Astrocyte (in vitro differentiated cells and primary cell): Measurements from ENCODE around the gene FBXO22. TPM values are rescaled to one million over a fixed set of nuclear protein-coding genes. Genes with fewer than 3 reads are reported as not detected.
A peak's percentile ranks its signal among the peaks of the same experiment; 100 is the strongest.
"Not testable (repeated sequence)": the region's sequence is repeated elsewhere in the genome, so short reads cannot be mapped to it uniquely, and the experiment has no call there.

ENCODE experiments used
- DNase-seq: peaks from one replicate; pipeline ENCODE4 v3.0.0-alpha.2; 2010; ENCODE audit warnings: low read depth
- FAIRE-seq: peaks from 2 replicates; lab custom pipeline; 2011; peaks lifted over from hg19 to GRCh38; lab: Jason Lieb, UNC
- H2AFZ ChIP-seq: 2 replicates; pipeline ENCODE4 v1.6.0; 2012; ENCODE audit warnings: low read depth, low read length, inconsistent platforms
- H3K27ac ChIP-seq: 2 replicates; pipeline ENCODE4 v1.5.1; 2011; ENCODE audit warnings: low read depth, low read length, inconsistent platforms
- H3K27me3 ChIP-seq: 2 replicates; pipeline ENCODE4 v1.6.0; 2011; ENCODE audit warnings: low read length, inconsistent platforms; ENCODE audit not compliant: insufficient read depth
- H3K36me3 ChIP-seq: 2 replicates; pipeline ENCODE4 v1.5.1; 2011; ENCODE audit warnings: low read length, inconsistent platforms; ENCODE audit not compliant: insufficient read depth
- H3K4me1 ChIP-seq: 2 replicates; pipeline ENCODE4 v1.5.1; 2011; ENCODE audit warnings: low read length, inconsistent platforms; ENCODE audit not compliant: insufficient read depth
- H3K4me2 ChIP-seq: 2 replicates; pipeline ENCODE4 v1.6.0; 2012; ENCODE audit warnings: low read length, inconsistent platforms
- H3K4me3 ChIP-seq: 2 replicates; pipeline ENCODE4 v1.5.1; 2011; ENCODE audit warnings: low read depth, mild to moderate bottlenecking, low read length, inconsistent platforms; ENCODE audit not compliant: insufficient read depth
- H3K79me2 ChIP-seq: 2 replicates; pipeline ENCODE4 v1.6.0; 2012; ENCODE audit warnings: mild to moderate bottlenecking, low read length, inconsistent platforms; ENCODE audit not compliant: insufficient read depth
- H3K9ac ChIP-seq: 2 replicates; pipeline ENCODE4 v1.6.0; 2012; ENCODE audit warnings: mild to moderate bottlenecking, low read length, inconsistent platforms
- H3K9me3 ChIP-seq: 2 replicates; pipeline ENCODE4 v1.5.1; 2012; ENCODE audit warnings: low read depth, mild to moderate bottlenecking, low read length, inconsistent platforms; ENCODE audit not compliant: insufficient read depth
- H4K20me1 ChIP-seq: 2 replicates; pipeline ENCODE4 v1.6.0; 2012; ENCODE audit warnings: low read length, inconsistent platforms; ENCODE audit not compliant: insufficient read depth
- H3K27ac Mint-ChIP-seq: one replicate; pipeline ENCODE4 v1.8.0; 2021; ENCODE audit warnings: mild to moderate bottlenecking, mixed read lengths; ENCODE audit not compliant: unreplicated experiment
- H3K27me3 Mint-ChIP-seq: one replicate; pipeline ENCODE4 v1.8.0; 2021; ENCODE audit warnings: low read depth, mixed read lengths; ENCODE audit not compliant: unreplicated experiment
- H3K36me3 Mint-ChIP-seq: one replicate; pipeline ENCODE4 v1.8.0; 2021; ENCODE audit warnings: low read depth, mixed read lengths; ENCODE audit not compliant: unreplicated experiment
- H3K4me1 Mint-ChIP-seq: one replicate; pipeline ENCODE4 v1.8.0; 2021; ENCODE audit warnings: low read depth, mixed read lengths; ENCODE audit not compliant: unreplicated experiment
- H3K4me3 Mint-ChIP-seq: one replicate; pipeline ENCODE4 v1.8.0; 2021; ENCODE audit warnings: mild to moderate bottlenecking, moderate library complexity, mixed read lengths; ENCODE audit not compliant: unreplicated experiment
- H3K9me3 Mint-ChIP-seq: one replicate; pipeline ENCODE4 v1.8.0; 2021; ENCODE audit warnings: mild to moderate bottlenecking, mixed read lengths; ENCODE audit not compliant: unreplicated experiment
- EZH2 ChIP-seq: IDR thresholded peaks from 2 replicates; pipeline ENCODE4 v1.6.1; 2012; ENCODE audit warnings: mild to moderate bottlenecking, low read length, inconsistent platforms; ENCODE audit not compliant: insufficient read depth
- total RNA-seq: library from RNA; stranded (reverse); gene quantifications from 2 replicates; pipeline ENCODE4 v1.2.1, GENCODE V29; 2021
- TF ChIP-seq, protein P1 (sequence below): IDR thresholded peaks from 2 replicates; pipeline ENCODE4 v1.5.1; 2011; ENCODE audit warnings: low read depth, mild to moderate bottlenecking, inconsistent platforms, low read length, moderate library complexity; ENCODE audit not compliant: insufficient read depth

The FBXO22 gene
- total RNA-seq, 1 donor from 2014 or later: 69.1 TPM

DNA sequence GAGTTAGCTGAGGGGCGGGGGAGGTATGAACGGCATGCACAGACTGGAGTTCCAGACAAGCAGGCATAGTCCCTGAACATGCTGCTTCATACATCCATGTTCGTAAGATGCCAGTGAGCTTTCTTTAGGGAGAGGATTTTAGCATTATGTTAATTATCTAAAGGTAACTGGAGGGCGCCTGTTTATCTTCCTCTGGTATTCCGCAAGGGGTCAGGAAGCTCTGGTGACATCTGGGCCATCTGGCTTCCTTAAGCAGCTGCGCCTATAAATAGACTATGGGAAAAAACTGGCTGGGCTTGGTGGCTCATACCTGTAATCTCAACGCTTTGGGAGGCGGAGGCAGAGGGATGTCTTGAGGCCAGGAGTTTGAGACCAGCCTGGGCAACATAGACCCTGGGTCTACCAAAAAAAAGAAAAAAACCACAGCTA lies 1.5 kb upstream of the FBXO22 start:
- H3K27ac Mint-ChIP-seq: peak overlapping the region; percentile 76
- peaks cover 11% of the 10 kb centered on the region for H3K36me3 Mint-ChIP-seq
- H3K9ac ChIP-seq: no peak overlapping the region
- H3K27me3 Mint-ChIP-seq: no peaks in the 10 kb centered on the region
- no peak overlapping the region for H3K27ac ChIP-seq
- no peak overlapping the region for H3K4me3 ChIP-seq
- peaks cover 33% of the 10 kb centered on the region for H3K79me2 ChIP-seq
- no peak for FAIRE-seq
- H2AFZ ChIP-seq: no peak overlapping the region
- peaks cover 16% of the 10 kb centered on the region for H4K20me1 ChIP-seq
- no peak for TF ChIP-seq EZH2
- TF ChIP-seq, protein P1, sequence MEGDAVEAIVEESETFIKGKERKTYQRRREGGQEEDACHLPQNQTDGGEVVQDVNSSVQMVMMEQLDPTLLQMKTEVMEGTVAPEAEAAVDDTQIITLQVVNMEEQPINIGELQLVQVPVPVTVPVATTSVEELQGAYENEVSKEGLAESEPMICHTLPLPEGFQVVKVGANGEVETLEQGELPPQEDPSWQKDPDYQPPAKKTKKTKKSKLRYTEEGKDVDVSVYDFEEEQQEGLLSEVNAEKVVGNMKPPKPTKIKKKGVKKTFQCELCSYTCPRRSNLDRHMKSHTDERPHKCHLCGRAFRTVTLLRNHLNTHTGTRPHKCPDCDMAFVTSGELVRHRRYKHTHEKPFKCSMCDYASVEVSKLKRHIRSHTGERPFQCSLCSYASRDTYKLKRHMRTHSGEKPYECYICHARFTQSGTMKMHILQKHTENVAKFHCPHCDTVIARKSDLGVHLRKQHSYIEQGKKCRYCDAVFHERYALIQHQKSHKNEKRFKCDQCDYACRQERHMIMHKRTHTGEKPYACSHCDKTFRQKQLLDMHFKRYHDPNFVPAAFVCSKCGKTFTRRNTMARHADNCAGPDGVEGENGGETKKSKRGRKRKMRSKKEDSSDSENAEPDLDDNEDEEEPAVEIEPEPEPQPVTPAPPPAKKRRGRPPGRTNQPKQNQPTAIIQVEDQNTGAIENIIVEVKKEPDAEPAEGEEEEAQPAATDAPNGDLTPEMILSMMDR: no peak
- peaks cover 13% of the 10 kb centered on the region for H3K4me1 ChIP-seq
- H3K4me3 Mint-ChIP-seq: peak overlapping the region; percentile 52
- no peak for DNase-seq
- H3K9me3 Mint-ChIP-seq: no peaks in the 10 kb centered on the region
- H3K9me3 ChIP-seq: no peaks in the 10 kb centered on the region
- peaks cover 11% of the 10 kb centered on the region for H3K36me3 ChIP-seq
- no peak overlapping the region for H3K4me2 ChIP-seq
- no peaks in the 10 kb centered on the region for H3K27me3 ChIP-seq
- peaks cover 30% of the 10 kb centered on the region for H3K4me1 Mint-ChIP-seq

DNA sequence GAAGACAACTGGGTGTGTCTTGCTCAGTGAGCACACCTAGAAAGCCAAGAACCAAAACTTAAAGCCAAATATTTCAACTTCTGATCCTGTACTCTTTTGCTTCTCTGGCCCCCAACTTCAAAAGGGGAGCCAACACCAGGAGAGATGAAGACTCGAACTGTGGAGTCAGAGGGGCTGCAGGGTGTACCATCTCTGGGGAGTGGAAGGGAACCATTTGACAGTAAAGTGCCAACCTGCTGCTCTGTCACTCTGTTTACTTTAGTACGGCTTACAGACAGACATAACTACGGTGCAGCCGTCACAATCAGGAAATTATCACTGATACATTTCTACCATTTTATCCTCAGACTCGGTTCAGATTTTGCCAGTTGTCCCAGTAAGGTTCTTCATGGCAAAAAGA lies 1.6 kb downstream of the FBXO22 start:
- peak overlapping the region; percentile 95 for H3K27ac Mint-ChIP-seq
- Histone ChIP-seq H3K27ac (no peak overlapping the region), H3K4me1 (peaks cover 13% of the 10 kb centered on the region), H3K27me3 (no peaks in the 10 kb centered on the region), H3K4me2 (peak overlapping the region; percentile 99), H3K36me3 (peaks cover 3% of the 10 kb centered on the region), H3K9ac (no peak overlapping the region), H4K20me1 (peaks cover 38% of the 10 kb centered on the region), H2AFZ (no peak overlapping the region), H3K79me2 (peaks cover 64% of the 10 kb centered on the region), H3K9me3 (no peaks in the 10 kb centered on the region), H3K4me3 (peak overlapping the region; percentile 19)
- no peaks in the 10 kb centered on the region for H3K27me3 Mint-ChIP-seq
- peaks cover 21% of the 10 kb centered on the region for H3K36me3 Mint-ChIP-seq
- DNase-seq: no peak
- H3K4me1 Mint-ChIP-seq: peaks cover 32% of the 10 kb centered on the region
- FAIRE-seq: no peak
- peak overlapping the region; percentile 99 for H3K4me3 Mint-ChIP-seq
- no peaks in the 10 kb centered on the region for H3K9me3 Mint-ChIP-seq
- TF ChIP-seq EZH2: no peak
- TF ChIP-seq, protein P1: no peak

DNA sequence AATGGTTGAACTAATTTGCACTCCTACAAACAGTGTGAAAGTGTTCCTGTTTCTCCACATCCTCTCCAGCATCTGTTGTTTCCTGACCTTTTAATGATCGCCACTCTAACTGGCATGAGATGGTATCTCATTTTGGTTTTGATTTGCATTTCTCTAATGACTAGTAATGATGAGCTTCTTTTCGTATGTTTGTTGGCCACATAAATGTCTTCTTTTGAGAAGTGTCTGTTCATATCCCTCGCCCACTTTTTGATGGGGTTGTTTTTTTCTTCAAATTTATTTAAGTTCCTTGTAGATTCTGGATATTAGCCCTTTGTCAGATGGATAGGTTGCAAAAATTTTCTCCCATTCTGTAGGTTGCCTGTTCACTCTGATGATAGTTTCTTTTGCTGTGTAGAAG lies 6.7 kb downstream of the FBXO22 start:
- Histone ChIP-seq H4K20me1 (peaks cover 58% of the 10 kb centered on the region), H3K36me3 (peaks cover 17% of the 10 kb centered on the region), H3K79me2 (peaks cover 86% of the 10 kb centered on the region)
- not testable (repeated sequence) for H2AFZ ChIP-seq, H3K9ac ChIP-seq, H3K4me2 ChIP-seq, H3K27me3 Mint-ChIP-seq, DNase-seq, H3K4me3 Mint-ChIP-seq, H3K4me3 ChIP-seq, H3K27me3 ChIP-seq, FAIRE-seq, H3K4me1 Mint-ChIP-seq, H3K27ac ChIP-seq, H3K4me1 ChIP-seq, H3K27ac Mint-ChIP-seq, H3K9me3 ChIP-seq
- peaks cover 44% of the 10 kb centered on the region for H3K36me3 Mint-ChIP-seq
- H3K9me3 Mint-ChIP-seq: peaks cover 11% of the 10 kb centered on the region
